Endodermal cell (in vitro differentiated cells): ENCODE data around the gene EMCN. TPM values are rescaled to one million over a fixed set of nuclear protein-coding genes. Genes with fewer than 3 reads are reported as not detected.

Source experiments
- DNase-seq: peaks from one replicate; pipeline ENCODE4 v3.0.0-alpha.2; 2017
- H3K27ac ChIP-seq: 2 replicates; pipeline ENCODE4 v1.5.1; 2013; ENCODE audit warnings: mild to moderate bottlenecking, low read depth, low read length, moderate library complexity
- H3K27me3 ChIP-seq: 2 replicates; pipeline ENCODE4 v1.6.1; 2013; ENCODE audit warnings: mild to moderate bottlenecking, low read length, moderate library complexity; ENCODE audit not compliant: insufficient read depth, control insufficient read depth, poor library complexity, severe bottlenecking
- H3K36me3 ChIP-seq: 2 replicates; pipeline ENCODE4 v1.7.0; 2013; ENCODE audit warnings: mild to moderate bottlenecking, low read length, moderate library complexity; ENCODE audit not compliant: control insufficient read depth, insufficient read depth
- H3K4me1 ChIP-seq: one replicate; pipeline ENCODE4 v1.7.0; 2013; ENCODE audit warnings: low read length; ENCODE audit not compliant: control insufficient read depth, insufficient read depth
- H3K4me3 ChIP-seq: 2 replicates; pipeline ENCODE4 v1.5.1; 2013; ENCODE audit warnings: mild to moderate bottlenecking, low read length, moderate library complexity
- H3K9ac ChIP-seq: 2 replicates; pipeline ENCODE4 v1.6.1; 2013; ENCODE audit warnings: mild to moderate bottlenecking, low read length, moderate library complexity; ENCODE audit not compliant: poor library complexity, severe bottlenecking; ENCODE audit errors: extremely low read depth
- H3K9me3 ChIP-seq: 2 replicates; pipeline ENCODE4 v1.6.1; 2013; ENCODE audit warnings: mild to moderate bottlenecking, low read length, moderate library complexity; ENCODE audit not compliant: control insufficient read depth
- H3K27ac Mint-ChIP-seq: 2 replicates; pipeline ENCODE4 v1.8.0; 2020; ENCODE audit warnings: mixed read lengths
- H3K27me3 Mint-ChIP-seq: 2 replicates; pipeline ENCODE4 v1.8.0; 2021; ENCODE audit warnings: mild to moderate bottlenecking, mixed read lengths; ENCODE audit not compliant: insufficient read depth
- H3K36me3 Mint-ChIP-seq: 2 replicates; pipeline ENCODE4 v1.8.0; 2020; ENCODE audit warnings: low read depth, mixed read lengths
- H3K4me1 Mint-ChIP-seq: 2 replicates; pipeline ENCODE4 v1.8.0; 2020; ENCODE audit warnings: mixed read lengths
- H3K4me3 Mint-ChIP-seq: 2 replicates; pipeline ENCODE4 v1.8.0; 2020; ENCODE audit warnings: mild to moderate bottlenecking, moderate library complexity, mixed read lengths
- H3K9me3 Mint-ChIP-seq: 2 replicates; pipeline ENCODE4 v1.8.0; 2020; ENCODE audit warnings: mild to moderate bottlenecking, mixed read lengths
- CTCF ChIP-seq: fragments of 200-600 bp; sonication (generic); conservative IDR thresholded peaks from 2 replicates; pipeline ENCODE4 v1.5.0; 2021; ENCODE audit warnings: antibody characterized with exemption, mild to moderate bottlenecking
- WGBS, 2 experiments: methylation state at CpG; one replicate each; pipeline versions ENCODE4 v1.1.5 to v1.1.7; 2013; ENCODE audit warnings: missing lambda C conversion rate in 2 of 2, mixed read lengths in 1 of 2; ENCODE audit not compliant: insufficient coverage in 1 of 2, insufficient read length in 1 of 2; 5-methylcytosine and 5-hydroxymethylcytosine counted together
- total RNA-seq, 2 donors: library from RNA; stranded (reverse); fragmentation: NEBNext Ultra II Directional in 1 of 2; extraction: Animal tissue kit (Norgen Biotek cat#: 25700) in 1 of 2; gene quantifications; 2 replicates in 1 of 2; 3 replicates in 1 of 2; pipeline ENCODE4 v1.2.1, GENCODE V29; 2021

The EMCN gene
- total RNA-seq, 2 donors from 2014 or later = not detected

GRCh38 chr4:100450449-100450848 lies 67.4 kb downstream of the EMCN start:
- Histone ChIP-seq H3K36me3 (no peaks in the 10 kb centered on the region), H3K27me3 (no peaks in the 10 kb centered on the region), H3K4me1 (no peaks in the 10 kb centered on the region), H3K27ac (no peak overlapping the region), H3K9ac (no peak overlapping the region), H3K4me3 (no peak overlapping the region), H3K9me3 (no peaks in the 10 kb centered on the region)
- 80% methylated on average over 2 of the region's 2 CpGs; no CpG with 5 or more reads in 1 of the 2 experiments for WGBS, 2 experiments
- no peaks in the 10 kb centered on the region for H3K4me1 Mint-ChIP-seq
- DNase-seq = no peak
- no peaks in the 10 kb centered on the region for H3K36me3 Mint-ChIP-seq
- no peak for TF ChIP-seq CTCF
- H3K27ac Mint-ChIP-seq = no peak overlapping the region
- H3K27me3 Mint-ChIP-seq = no peaks in the 10 kb centered on the region
- H3K9me3 Mint-ChIP-seq = no peaks in the 10 kb centered on the region
- no peak overlapping the region for H3K4me3 Mint-ChIP-seq

DNA sequence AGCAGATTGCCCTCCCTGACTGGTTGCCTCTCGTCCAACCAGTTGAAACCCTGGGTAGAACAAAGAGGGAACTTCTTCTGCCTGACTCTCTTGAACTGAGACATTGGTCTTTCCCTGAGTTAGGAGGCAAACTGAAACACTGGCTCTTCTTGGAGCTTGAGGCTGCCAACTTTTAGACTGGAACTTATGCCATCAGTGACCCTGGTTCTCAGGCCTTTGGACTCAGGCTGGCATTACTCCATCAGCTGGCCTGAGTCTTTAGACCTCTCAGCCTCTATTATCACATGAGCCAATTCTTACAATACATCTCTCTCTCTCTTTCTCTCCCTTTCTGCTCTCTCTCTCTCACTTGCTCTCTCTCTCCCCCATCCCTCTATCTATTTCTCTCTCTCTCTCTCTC lies 86.4 kb downstream of the EMCN start:
- peaks cover 6% of the 10 kb centered on the region for H3K9me3 Mint-ChIP-seq

GRCh38 chr4:100430451-100430850 lies 87.4 kb downstream of the EMCN start:
- no peak overlapping the region for H3K4me3 Mint-ChIP-seq
- H3K27ac ChIP-seq = no peak overlapping the region
- TF ChIP-seq CTCF = no peak
- peaks cover 6% of the 10 kb centered on the region for H3K9me3 Mint-ChIP-seq
- H3K9me3 ChIP-seq = no peaks in the 10 kb centered on the region
- no peaks in the 10 kb centered on the region for H3K36me3 Mint-ChIP-seq
- peaks cover 4% of the 10 kb centered on the region for H3K4me1 Mint-ChIP-seq
- 94 to 98% methylated on average over 3 to 5 of the region's 5 CpGs for WGBS, 2 experiments
- no peak overlapping the region for H3K27ac Mint-ChIP-seq
- H3K4me3 ChIP-seq = no peak overlapping the region
- no peak overlapping the region for H3K9ac ChIP-seq
- H3K4me1 ChIP-seq = no peaks in the 10 kb centered on the region
- H3K27me3 ChIP-seq = no peaks in the 10 kb centered on the region
- H3K27me3 Mint-ChIP-seq = no peaks in the 10 kb centered on the region
- H3K36me3 ChIP-seq = no peaks in the 10 kb centered on the region
- no peak for DNase-seq

More for the DNA sequence above, 86.4 kb downstream of the EMCN start:
- TF ChIP-seq CTCF = no peak
- no peak overlapping the region for H3K4me3 ChIP-seq
- no peaks in the 10 kb centered on the region for H3K4me1 ChIP-seq
- no peaks in the 10 kb centered on the region for H3K36me3 Mint-ChIP-seq
- H3K4me3 Mint-ChIP-seq = no peak overlapping the region
- no peaks in the 10 kb centered on the region for H3K27me3 Mint-ChIP-seq
- H3K27me3 ChIP-seq = no peaks in the 10 kb centered on the region
- WGBS, 2 experiments = 85% methylated on average over 1 of the region's 1 CpG; no CpG with 5 or more reads in 1 of the 2 experiments
- no peaks in the 10 kb centered on the region for H3K9me3 ChIP-seq
- no peaks in the 10 kb centered on the region for H3K36me3 ChIP-seq
- H3K27ac ChIP-seq = no peak overlapping the region
- H3K4me1 Mint-ChIP-seq = peaks cover 4% of the 10 kb centered on the region
- DNase-seq = no peak
- no peak overlapping the region for H3K9ac ChIP-seq
- no peak overlapping the region for H3K27ac Mint-ChIP-seq
